Kidney epithelial cell (primary cell): ENCODE results near the gene DEPDC4. TPM values are rescaled to one million over a fixed set of nuclear protein-coding genes. Genes with fewer than 3 reads are reported as not detected.
"Not testable (repeated sequence)": the region's sequence is repeated elsewhere in the genome, so short reads cannot be mapped to it uniquely, and the experiment has no call there.

Experiments
- DNase-seq: peaks from one replicate; pipeline ENCODE4 v3.0.0-alpha.2; 2010; ENCODE audit warnings: low read depth
- H3K27me3 ChIP-seq: 2 replicates; pipeline ENCODE4 v1.6.0; 2011; ENCODE audit warnings: low read length; ENCODE audit not compliant: control insufficient read depth, insufficient read depth
- H3K36me3 ChIP-seq: 2 replicates; pipeline ENCODE4 v1.5.1; 2011; ENCODE audit warnings: low read length; ENCODE audit not compliant: control insufficient read depth, insufficient read depth
- H3K4me3 ChIP-seq: 2 replicates; pipeline ENCODE4 v1.5.1; 2011; ENCODE audit warnings: low read depth, mild to moderate bottlenecking, control low read depth, low read length
- total RNA-seq: library from RNA; depleted of rRNA; stranded (reverse); fragments of >200 nt; gene quantifications from 2 replicates; pipeline ENCODE4 v1.2.3, GENCODE V29; 2015
- TF ChIP-seq, protein P1 (sequence below): IDR thresholded peaks from 2 replicates; pipeline ENCODE4 v1.5.1; 2011; ENCODE audit warnings: mild to moderate bottlenecking, moderate library complexity, low read length, control low read depth, inconsistent platforms; ENCODE audit not compliant: insufficient read depth, poor library complexity, severe bottlenecking

DEPDC4 gene
- total RNA-seq, 1 donor from 2014 or later, result 1.0 TPM

DNA sequence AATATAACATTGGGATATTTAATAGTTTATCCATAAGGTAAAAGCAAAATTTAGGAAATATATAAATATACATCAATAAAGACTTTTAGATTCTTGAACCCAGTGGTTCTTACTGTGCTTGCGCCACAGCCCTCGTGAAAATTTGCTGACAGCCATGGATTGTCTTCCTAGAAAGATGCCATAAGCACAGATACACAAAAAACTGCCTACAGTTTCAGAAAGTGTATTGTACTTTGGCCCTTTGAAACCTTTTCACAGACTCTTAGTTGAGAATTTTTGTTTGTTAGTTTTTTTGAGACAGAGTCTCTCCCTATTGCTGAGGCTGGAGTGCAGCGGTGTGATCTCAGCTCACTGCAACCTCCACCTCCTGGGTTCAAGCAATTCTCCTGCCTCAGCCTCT is 28.1 kb downstream of the DEPDC4 start:
- H3K27me3 ChIP-seq, result no peaks in the 10 kb centered on the region
- no peak for DNase-seq
- TF ChIP-seq, protein P1, sequence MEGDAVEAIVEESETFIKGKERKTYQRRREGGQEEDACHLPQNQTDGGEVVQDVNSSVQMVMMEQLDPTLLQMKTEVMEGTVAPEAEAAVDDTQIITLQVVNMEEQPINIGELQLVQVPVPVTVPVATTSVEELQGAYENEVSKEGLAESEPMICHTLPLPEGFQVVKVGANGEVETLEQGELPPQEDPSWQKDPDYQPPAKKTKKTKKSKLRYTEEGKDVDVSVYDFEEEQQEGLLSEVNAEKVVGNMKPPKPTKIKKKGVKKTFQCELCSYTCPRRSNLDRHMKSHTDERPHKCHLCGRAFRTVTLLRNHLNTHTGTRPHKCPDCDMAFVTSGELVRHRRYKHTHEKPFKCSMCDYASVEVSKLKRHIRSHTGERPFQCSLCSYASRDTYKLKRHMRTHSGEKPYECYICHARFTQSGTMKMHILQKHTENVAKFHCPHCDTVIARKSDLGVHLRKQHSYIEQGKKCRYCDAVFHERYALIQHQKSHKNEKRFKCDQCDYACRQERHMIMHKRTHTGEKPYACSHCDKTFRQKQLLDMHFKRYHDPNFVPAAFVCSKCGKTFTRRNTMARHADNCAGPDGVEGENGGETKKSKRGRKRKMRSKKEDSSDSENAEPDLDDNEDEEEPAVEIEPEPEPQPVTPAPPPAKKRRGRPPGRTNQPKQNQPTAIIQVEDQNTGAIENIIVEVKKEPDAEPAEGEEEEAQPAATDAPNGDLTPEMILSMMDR, result no peak

DNA sequence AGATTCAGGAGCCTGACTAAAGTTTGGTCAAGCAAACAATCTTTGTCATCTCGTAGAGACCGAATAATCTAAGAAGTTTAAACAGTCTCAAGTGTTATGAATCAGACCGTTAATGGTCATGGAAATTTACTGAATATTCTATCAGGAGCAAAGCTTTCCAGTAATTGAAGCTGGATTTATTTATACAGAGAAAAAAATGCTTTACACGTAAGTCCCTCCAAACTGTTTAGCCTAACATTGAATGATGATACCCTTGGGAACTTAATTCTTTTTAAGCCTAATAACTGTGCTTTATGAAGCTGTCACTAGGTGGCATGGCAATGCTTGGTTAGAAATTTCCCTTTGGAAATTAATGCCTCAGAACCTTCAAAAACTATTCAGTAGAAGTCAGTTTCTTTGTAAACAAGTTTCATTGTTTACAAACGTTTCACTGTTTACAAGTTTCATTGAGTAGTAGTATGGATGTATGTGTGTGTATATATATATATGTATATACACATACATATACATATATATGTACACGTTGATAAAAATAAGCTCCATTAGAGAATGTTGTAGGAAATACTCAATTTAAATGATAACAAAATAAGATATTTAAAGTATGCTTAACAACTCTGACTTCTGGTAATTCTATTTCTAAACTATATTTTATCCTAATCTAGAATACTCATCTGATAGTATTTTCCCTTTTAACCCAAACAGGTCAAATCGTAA is 32.1 kb downstream of the DEPDC4 start:
- TF ChIP-seq, protein P1, result peak; percentile 71
- Histone ChIP-seq H3K4me3 (no peak overlapping the region), H3K36me3 (no peaks in the 10 kb centered on the region), H3K27me3 (no peaks in the 10 kb centered on the region)
- DNase-seq, result no peak

More for the DNA sequence above, 28.1 kb downstream of the DEPDC4 start:
- H3K36me3 ChIP-seq, result no peaks in the 10 kb centered on the region
- H3K4me3 ChIP-seq, result no peak overlapping the region

DNA sequence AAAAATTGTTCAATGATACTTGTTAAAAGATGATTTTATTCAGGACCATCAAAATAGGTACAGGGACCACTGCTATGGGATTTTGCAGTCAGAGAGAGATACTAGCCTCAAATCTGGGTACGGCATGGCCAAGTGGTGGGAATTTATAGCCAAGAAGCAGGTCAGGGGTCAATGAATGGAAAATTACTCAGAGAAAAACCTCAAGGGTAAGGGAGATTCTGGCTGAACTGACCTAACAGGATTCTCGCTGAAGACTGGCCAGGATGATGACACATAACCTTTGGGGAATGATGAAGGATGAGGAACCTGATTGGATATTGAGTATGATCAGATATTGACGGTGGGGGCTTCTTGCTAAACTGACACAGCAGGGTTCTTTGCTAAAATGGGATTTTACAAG is 32.7 kb downstream of the DEPDC4 start:
- TF ChIP-seq, protein P1, result no peak
- H3K36me3 ChIP-seq, result no peaks in the 10 kb centered on the region
- no peak overlapping the region for H3K4me3 ChIP-seq
- H3K27me3 ChIP-seq, result no peaks in the 10 kb centered on the region
- no peak for DNase-seq

DNA sequence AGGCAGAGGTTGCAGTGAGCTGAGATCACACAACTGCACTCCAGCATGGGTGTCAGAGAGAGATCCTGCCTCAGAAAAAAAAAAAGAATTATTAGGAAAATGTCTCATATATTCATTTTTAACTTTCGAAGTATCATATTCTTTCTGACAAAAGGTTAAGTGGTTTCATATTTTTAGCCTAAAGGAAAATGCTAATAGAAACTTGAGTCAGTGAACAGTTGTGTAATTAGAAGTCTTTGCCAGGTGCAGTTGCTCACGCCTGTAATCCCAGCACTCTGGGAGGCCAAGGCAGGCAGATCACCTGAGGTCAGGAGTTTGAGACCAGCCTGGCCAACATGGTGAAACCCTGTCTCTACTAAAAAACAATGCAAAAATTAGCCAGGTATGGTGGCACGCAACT is 35.0 kb downstream of the DEPDC4 start:
- not testable (repeated sequence) for H3K27me3 ChIP-seq, DNase-seq, H3K4me3 ChIP-seq, H3K36me3 ChIP-seq

DNA sequence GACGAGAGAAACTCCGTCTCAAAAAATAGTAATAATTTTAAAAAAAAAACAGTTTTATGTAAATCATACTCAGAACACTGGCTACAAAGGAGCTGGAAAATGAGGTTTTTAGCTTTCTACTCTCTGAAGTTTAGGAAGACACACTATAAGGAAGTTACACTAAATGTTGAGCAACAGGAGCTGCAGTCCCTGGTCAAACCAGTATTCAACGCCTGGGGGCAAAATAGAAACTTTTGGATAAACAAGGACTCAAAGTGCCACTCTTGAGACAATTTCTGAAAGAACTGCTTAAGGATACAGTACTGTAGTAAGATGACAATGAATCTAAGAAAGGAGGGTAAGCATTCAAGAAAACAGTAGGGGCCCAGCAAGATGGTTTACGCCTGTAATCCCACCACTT is 37.0 kb downstream of the DEPDC4 start:
- H3K4me3 ChIP-seq, result no peak overlapping the region
- no peaks in the 10 kb centered on the region for H3K36me3 ChIP-seq
- no peaks in the 10 kb centered on the region for H3K27me3 ChIP-seq
- TF ChIP-seq, protein P1, result no peak
- no peak for DNase-seq

DNA sequence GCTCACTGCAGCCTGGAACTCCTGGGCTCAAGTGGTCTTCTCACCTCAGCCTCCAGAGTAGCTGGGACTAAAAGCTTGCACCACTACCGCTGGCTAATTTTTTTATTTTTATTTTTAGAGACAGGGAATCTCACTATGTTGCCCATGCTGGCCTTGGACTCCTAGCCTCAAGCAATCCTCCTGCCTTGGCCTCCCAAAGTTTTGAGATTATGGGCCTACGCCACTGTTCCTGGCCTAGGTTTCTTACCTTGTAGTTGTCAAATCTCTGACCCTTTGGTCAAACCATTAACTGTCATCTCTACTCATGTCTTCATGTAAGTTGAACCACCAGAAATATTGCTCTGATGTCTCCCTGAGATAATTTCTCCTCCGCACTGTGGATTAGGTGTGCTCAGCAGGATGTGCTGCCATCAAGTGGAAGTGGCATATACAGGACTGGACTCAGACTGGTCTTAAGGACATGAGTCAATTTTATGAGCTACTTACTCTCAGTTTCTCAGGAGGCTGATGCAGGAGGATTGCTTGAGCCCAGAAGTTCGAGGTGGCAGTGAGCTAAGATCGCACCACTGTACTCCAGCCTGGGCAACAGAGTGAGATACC is 37.7 kb downstream of the DEPDC4 start:
- TF ChIP-seq, protein P1, result no peak
- DNase-seq, result no peak

More for the DNA sequence above, 37.7 kb downstream of the DEPDC4 start:
- Histone ChIP-seq H3K4me3 (no peak overlapping the region), H3K36me3 (no peaks in the 10 kb centered on the region), H3K27me3 (no peaks in the 10 kb centered on the region)
